GM21723 (cell line): ENCODE results near the gene MIA2.
A peak's percentile ranks its signal among the peaks of the same experiment; 100 is the strongest.
"Not testable (repeated sequence)": the region's sequence is repeated elsewhere in the genome, so short reads cannot be mapped to it uniquely, and the experiment has no call there.

Source experiments
- ATAC-seq: cut with Tn5 transposase; IDR thresholded peaks from one replicate; pipeline ENCODE4 v1.9.1; 2021; ENCODE audit warnings: mild to moderate bottlenecking, moderate library complexity; ENCODE audit not compliant: unreplicated experiment

The MIA2 gene

DNA sequence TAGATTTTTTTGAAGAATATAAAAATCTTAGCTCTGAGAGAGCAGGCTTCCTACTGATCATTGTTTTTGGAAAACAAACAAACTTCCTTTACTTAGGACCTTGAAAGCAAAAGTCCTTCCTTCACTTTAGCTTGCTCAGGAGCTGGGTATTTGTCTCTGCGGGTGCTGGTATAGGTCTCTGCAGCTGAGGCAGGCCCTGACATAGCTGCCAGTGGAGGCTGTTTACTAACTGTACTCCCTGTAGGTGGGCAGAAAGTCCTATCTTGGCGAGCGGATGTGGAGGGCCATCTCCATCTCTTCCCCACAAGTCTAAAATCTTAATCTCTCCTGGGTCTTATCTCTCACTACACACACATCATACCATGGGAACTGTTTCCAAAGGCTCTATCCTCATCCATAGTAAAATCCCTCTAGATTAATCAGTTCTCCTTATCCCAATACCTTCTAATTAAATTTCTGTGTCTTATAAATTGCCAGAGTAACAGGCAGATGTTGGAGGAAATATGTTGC lies 4.1 kb upstream of the MIA2 start:
- ATAC-seq = no peak

GRCh38 chr14:39230416-39231035 lies 3.2 kb upstream of the MIA2 start:
- no peak for ATAC-seq

GRCh38 chr14:39231751-39232553 lies 1.8 kb upstream of the MIA2 start:
- ATAC-seq = peak; percentile 77

DNA sequence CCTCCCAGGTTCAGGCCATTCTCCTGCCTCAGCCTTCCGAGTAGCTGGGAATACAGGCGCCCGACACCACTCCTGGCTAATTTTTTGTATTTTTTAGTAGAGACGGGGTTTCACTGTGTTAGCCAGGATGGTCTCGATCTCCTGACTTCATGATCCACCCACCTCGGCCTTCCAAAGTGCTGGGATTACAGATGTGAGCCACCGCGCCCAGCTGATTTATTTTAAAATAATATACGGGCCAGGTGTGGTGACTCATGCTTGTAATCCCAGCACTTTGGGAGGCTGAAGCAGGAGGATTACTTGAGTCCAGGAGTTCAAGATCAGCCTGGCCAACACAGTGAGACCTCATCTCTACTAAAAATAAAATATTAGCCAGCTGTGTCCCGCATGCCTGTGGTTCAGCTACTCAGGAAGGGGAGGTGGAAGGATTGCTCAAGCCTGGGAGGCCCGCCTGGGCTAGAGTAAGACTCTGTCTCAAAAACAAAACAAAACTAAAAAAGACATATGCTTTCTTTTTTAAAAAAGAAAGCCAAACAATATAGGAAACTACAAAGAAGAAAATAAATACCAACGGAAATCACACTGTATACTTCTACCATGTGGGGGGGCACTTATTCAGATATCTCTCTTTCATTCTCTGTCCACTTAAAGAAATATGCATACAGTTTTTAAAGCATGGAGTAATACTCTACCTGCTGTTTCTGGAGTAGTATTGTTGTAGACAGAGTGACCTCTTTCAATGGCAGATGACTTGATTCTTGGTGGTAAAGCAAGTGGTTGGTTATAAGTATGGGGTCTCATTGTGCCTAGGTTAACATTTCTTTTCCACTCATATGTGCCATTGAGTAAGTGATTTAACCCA lies 930 bp upstream of the MIA2 start:
- peak; percentile 50 for ATAC-seq

GRCh38 chr14:39234986-39235385 lies 1.3 kb downstream of the MIA2 start:
- ATAC-seq = not testable (repeated sequence)

DNA sequence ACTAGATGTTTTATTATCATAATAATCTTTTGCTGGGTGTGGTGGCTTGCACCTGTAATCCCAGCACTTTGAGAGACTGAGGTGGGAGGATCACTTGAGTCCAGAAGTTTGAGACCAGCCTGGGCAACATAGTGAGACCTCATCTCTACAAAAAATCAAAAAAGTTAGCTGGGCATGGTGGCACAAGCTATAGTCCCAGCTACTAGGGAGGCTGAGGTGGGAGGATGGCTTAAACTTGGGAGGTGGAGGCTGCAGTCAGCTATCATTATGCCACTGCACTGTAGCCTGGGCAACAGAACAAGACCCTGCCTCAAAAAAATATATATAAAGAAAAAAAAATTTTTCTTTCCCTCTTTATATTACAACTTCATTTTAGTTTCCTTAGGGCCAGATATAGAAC lies 1.8 kb downstream of the MIA2 start:
- not testable (repeated sequence) for ATAC-seq

DNA sequence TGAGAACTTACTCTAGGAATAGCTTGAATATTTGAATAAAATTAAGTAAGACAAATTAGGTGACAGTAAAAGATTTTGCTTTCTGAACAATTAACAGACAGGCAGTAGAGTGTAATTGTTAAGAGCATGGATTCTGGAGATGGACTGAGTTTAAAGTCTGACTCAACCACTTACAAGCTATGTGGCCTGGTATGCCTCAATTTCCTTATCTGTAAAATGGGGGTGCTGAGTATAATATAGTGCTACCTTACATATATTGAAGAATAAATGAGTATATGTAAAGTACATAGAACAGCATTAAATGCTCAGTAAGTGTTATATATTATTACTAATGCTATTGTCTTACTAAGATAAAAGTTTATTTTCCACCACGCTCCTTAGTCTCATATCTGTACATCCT lies 7.1 kb downstream of the MIA2 start:
- ATAC-seq = no peak

DNA sequence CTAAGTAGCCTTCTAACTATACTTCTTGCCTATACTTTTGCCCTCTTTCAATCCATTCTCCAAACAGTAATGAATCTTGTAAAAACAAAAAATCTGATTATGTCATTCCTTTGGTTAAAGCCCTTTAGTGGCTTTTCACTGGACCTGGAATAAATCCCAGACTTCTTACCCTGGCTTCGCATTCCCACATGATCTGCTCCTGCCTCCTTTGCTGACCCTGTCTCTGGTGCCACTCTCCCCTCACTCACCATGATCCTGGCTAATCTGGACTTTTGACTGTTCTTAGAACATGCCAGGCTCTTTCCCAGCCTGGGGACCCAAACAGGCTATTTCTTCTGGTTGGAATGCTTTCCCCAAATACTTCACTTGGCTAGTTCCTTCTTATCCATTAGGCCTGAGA lies 7.9 kb downstream of the MIA2 start:
- no peak for ATAC-seq

DNA sequence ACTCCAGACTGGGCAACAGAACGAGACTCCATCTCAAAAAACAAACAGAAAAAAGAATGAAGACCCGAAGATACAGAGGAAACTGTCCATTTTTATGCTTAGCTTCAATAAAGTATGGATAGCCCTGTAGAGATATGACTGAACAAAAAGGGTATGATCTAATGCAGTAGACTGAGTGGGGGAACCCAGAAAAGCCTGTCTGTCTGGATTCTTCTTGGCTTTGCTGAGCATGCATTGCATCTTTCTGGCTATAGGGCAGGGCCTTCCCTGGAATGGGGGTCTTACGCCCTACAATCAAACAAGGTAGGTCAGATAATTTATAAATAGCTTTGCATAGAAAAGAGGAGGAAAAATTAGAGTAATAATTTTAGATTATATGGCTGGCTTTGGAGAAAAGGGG lies 10.1 kb downstream of the MIA2 start:
- ATAC-seq = no peak

DNA sequence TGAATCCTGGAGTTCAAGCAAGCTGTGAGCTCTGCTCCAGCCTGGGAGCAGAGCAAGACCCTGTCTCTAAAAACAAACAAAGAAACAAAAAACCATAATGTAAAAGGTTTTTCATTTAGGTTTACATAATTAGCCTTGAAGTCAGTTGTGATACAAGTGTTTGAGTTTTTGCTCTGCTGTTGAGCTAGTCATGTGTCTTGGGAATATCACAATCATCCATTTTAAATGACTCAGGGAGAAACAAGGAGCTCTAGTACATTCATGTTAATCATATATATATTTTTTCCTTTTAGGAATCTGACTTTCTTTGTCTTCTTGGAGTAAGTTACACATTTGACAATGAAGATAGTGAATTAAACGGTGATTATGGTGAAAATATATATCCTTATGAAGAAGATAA lies 12.9 kb downstream of the MIA2 start:
- no peak for ATAC-seq

DNA sequence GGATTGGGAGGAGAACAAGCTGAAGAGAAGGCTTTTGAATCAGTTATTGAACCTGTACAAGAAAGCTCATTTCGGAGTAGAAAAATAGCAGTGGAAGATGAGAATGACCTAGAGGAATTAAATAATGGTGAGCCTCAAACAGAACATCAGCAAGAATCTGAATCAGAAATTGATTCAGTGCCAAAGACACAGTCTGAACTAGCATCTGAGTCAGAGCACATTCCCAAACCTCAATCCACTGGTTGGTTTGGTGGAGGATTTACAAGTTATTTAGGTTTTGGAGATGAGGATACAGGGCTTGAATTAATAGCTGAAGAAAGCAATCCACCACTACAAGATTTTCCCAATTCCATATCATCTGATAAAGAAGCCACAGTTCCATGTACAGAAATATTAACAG lies 13.5 kb downstream of the MIA2 start:
- no peak for ATAC-seq

- ATAC-seq = no peak
These were observed 17.8 kb downstream of the MIA2 start for GRCh38 chr14:39251547-39251946.

DNA sequence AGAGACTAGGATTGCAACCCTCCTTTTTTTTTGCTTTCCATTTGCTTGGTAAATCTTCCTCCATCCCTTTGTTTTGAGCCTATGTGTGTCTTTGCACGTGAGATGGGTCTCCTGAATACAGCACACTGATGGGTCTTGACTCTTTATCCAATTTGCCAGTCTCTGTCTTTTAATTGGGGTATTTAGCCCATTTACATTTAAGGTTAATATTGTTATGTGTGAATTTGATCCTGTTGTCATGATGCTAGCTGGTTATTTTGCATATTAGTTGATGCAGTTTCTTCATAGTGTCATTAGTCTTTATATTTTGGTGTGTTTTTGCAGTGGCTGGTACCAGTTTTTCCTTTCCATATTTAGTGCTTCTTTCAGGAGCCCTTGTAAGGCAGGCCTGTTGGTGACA lies 23.7 kb downstream of the MIA2 start:
- ATAC-seq = not testable (repeated sequence)

DNA sequence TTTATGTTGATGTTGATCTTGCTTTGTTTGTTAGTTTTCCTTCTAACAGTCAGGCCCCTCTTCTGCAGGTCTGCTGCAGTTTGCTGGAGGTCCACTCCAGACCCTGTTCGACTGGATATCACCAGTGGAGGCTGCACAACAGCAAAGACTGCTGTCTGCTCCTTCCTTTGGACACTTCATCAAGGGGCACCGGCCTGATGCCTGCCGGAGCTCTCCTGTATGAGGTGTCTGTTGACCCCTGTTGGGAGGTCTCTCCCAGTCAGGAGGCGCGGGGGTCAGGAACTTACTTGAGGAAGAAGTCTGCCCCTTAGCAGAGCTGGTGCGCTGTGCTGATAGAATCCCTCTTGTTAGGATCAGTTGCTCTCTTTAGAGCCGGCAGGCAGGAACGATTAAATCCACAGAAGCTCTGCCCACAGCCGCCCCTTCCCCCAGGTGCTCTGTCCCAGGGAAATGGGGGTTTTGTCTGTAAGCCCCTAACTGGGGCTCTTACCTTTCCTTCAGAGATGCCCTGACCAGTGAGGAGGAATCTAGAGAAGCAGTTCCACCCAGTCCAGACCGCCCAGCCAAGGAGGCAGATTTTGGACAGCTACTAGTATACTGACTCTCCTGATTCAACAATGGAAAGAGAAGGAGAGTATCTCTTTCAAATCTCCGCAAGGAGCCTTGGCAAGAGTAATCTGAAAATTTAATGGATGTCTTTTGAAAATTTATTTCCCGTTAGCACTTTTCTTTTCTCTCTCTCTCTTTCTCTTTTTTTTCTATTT lies 25.2 kb downstream of the MIA2 start:
- ATAC-seq = no peak

- not testable (repeated sequence) for ATAC-seq
These were observed 26.4 kb downstream of the MIA2 start for GRCh38 chr14:39260161-39260560.

DNA sequence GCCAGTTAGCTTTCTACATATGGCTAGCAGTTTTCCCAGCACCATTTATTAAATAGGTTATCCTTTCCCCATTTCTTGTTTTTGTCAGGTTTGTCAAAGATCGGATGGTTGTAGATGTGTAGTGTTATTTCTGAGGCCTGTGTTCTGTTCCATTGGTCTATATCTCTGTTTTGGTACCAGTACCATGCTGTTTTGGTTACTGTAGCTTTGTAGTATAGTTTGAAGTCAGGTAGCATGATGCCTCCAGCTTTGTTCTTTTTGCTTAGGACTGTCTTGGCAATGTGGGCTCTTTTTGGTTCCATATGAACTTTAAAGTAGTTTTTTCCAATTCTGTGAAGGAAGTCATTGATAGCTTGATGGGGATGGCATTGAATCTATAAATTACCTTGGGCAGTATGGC lies 28.5 kb downstream of the MIA2 start:
- ATAC-seq = not testable (repeated sequence)

DNA sequence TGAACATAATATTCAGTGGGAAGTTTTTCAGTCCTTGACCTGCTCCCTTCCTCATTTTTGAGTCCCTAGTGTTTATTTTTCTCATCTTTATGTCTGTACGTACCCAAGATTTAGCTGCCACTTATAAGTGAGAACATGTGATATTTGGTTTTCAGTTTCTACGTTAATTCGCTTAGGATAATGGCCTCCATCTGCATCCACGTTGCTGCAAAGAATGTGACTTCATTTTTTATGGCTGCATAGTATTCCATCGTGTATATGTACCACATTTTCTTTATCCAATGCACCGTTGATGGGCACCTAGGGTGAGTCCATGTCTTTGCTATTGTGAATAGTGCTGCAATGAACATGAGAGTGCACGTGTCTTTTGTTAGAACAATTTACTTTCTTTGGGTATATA lies 30.3 kb downstream of the MIA2 start:
- no peak for ATAC-seq

DNA sequence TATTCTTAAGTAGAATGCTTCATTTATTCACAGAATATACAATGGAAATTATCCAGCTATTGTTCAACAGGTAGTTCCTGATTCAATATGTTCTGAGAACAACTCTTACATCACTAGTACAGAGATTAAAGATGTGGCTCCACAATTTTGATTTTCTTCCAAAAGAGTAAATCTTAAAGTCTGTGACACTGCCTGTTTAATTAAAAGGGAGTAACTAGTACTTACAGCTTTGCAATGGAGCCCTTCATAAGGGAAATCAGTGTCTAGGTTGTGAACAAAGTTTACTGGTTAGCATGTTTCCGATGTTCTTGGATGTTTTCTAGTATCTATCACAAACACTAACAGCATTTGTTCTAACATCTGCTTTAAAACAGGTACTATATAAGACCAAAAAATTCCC lies 30.8 kb downstream of the MIA2 start:
- no peak for ATAC-seq

DNA sequence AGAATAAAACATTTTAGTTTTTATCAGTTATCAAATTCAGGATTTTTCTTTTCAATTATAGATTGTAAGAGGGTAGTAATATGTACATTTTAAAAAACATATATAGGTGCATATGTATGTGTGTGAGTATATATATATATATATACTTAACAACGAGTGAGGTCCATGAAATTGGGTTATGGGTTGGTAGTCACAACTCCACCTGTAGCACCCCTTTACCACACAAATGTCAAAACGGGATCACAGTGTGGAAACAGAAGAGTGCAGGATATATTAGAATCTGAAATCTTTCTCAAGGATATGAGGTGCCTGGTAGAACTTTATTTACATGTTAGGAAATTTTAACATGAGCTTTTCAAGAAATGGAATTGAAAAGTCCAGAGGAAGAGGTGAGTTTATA lies 31.3 kb downstream of the MIA2 start:
- no peak for ATAC-seq

GRCh38 chr14:39265806-39266524 lies 32.2 kb downstream of the MIA2 start:
- ATAC-seq = no peak
